Immature natural killer cell (primary cell): ENCODE results near the gene MICAL1. TPM values are rescaled to one million over a fixed set of nuclear protein-coding genes. Genes with fewer than 3 reads are reported as not detected.
"Not testable (repeated sequence)": the region's sequence is repeated elsewhere in the genome, so short reads cannot be mapped to it uniquely, and the experiment has no call there.

ENCODE experiments used
- DNase-seq, 3 donors: peaks; one replicate each; pipeline ENCODE4 v3.0.0; 2022; ENCODE audit warnings: mixed read lengths in 1 of 3
- H3K27ac Mint-ChIP-seq, 6 donors: one replicate each; pipeline ENCODE4 v1.8.0; 2020; ENCODE audit warnings: mixed read lengths in 6 of 6, mild to moderate bottlenecking in 5 of 6, inconsistent platforms in 4 of 6, moderate library complexity in 3 of 6
- H3K27me3 Mint-ChIP-seq, 3 donors: one replicate each; pipeline ENCODE4 v1.8.0; 2020 to 2021; ENCODE audit warnings: low read depth in 3 of 3, mild to moderate bottlenecking in 3 of 3, mixed read lengths in 3 of 3, moderate library complexity in 3 of 3, inconsistent platforms in 1 of 3
- H3K36me3 Mint-ChIP-seq, 3 donors: one replicate each; pipeline ENCODE4 v1.8.0; 2020; ENCODE audit warnings: mixed read lengths in 3 of 3, inconsistent platforms in 2 of 3, mild to moderate bottlenecking in 2 of 3
- H3K4me1 Mint-ChIP-seq, 2 donors: one replicate each; pipeline ENCODE4 v1.8.0; 2020; ENCODE audit warnings: inconsistent platforms in 2 of 2, mild to moderate bottlenecking in 2 of 2, mixed read lengths in 2 of 2, moderate library complexity in 1 of 2
- H3K4me3 Mint-ChIP-seq, 5 donors: one replicate each; pipeline ENCODE4 v1.8.0; 2020; ENCODE audit warnings: mild to moderate bottlenecking in 5 of 5, mixed read lengths in 5 of 5, inconsistent platforms in 3 of 5, moderate library complexity in 3 of 5
- H3K9me3 Mint-ChIP-seq, 6 donors: one replicate each; pipeline ENCODE4 v1.8.0; 2020; ENCODE audit warnings: mild to moderate bottlenecking in 6 of 6, mixed read lengths in 6 of 6, inconsistent platforms in 4 of 6, moderate library complexity in 3 of 6
- polyA plus RNA-seq, 3 donors: library from polyadenylated mRNA; unstranded; fragments of 300-500 nt; fragmentation: Illumina TruSeq; gene quantifications; one replicate each; pipeline ENCODE4 v1.2.3, GENCODE V29; 2021

The MICAL1 gene
- polyA plus RNA-seq, 3 donors from 2014 or later: 7.5 to 13.4 (median 9.5) TPM

DNA sequence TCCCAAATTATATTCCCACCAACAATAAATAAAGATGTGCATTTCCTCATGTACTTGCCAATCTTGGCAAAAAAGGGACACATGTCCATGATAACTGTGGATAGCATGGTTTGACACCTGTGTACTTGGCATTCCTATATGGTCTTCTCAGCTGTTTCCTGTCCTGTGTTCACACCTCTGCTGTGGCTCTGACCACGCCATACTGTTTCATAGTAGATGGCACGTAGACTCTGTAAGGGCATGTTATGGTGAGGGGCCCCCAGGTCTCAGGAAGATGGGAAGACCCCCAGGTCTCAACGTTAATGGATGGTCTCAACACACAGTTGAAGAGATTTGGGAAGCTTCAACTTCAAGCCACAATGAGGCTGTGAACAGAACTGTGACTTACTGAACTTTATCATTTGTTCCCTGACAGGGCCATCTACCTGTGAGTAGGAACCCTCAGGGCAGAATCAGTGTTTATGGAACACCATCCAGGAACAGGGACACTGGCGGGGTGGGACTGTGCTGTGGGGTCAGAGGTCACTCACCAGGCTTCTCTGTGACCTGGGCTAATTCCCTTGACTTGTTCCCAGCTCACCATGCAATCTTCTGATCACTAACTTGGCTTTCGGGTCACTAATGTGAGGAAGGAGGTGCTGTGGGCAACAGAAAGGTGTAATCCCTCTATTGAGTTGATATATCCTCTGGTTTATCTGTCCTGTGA is 15.7 kb upstream of the MICAL1 start:
- Mint-ChIP-seq H3K4me1 (peaks cover 35 to 53% of the 10 kb centered on the region in 2 donors), H3K4me3 (no peak overlapping the region), H3K36me3 (peaks cover 46 to 80% (median 52%) of the 10 kb centered on the region in 3 donors), H3K9me3 (no peaks in the 10 kb centered on the region), H3K27ac (peak overlapping the region in 4 of 6 donors; percentile 12 to 46 (median 38)), H3K27me3 (peaks cover 0 to 1% (median 1%) of the 10 kb centered on the region in 3 donors)
- no peak for DNase-seq

DNA sequence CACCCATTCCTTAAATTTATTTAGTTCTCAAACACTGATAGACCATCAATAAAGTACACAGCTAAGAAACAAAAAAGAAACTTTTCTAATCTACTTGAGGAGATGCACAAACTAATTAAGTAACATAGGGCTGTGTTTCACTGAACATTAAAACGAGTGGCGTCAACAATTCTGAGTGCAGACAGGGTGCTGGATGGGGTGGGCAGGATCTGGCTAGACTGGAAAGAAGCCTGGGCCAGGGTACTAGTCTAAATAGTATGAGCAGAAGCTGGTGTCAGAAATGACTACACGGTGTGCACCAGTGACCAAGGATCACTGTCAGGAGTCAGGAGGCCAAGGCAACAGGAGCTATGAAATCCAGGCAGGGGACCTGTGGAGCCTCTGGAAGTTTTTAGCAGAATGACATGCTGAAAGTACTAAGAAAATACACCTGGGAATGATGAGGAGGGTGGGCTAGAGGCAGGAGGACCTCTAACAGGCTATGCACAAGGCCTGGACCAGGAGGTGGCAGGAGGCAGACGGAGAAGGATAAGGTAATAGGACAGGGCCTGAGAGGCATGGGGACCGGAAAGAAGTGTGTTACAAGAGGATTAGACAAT is 14.1 kb upstream of the MICAL1 start:
- Mint-ChIP-seq H3K9me3 (no peaks in the 10 kb centered on the region), H3K4me1 (peaks cover 30 to 39% of the 10 kb centered on the region in 2 donors), H3K4me3 (no peak overlapping the region), H3K36me3 (peaks cover 44 to 81% (median 51%) of the 10 kb centered on the region in 3 donors), H3K27ac (peak overlapping the region in 1 of 6 donors; percentile 32), H3K27me3 (peaks cover 0 to 3% (median 1%) of the 10 kb centered on the region in 3 donors)
- DNase-seq: no peak

DNA sequence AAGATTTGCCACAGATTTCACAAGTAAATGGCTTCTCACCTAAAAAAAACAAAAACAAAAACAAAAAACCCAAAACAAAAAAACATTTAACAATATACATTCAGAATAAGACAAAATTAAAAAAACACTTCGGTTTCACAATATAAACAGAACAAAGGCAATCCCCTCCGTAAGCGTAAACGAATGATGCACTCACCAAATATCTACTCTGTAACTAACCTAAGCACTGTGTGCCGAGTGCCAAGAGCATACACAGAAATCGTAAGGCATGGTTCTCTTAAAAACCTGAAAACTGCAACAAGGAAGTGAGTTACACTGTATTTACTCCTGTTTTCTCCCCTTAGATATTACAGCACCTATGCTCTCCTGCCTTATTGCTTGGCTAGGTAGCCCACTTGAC is 12.1 kb upstream of the MICAL1 start:
- peaks cover 37 to 78% (median 48%) of the 10 kb centered on the region in 3 donors for H3K36me3 Mint-ChIP-seq

DNA sequence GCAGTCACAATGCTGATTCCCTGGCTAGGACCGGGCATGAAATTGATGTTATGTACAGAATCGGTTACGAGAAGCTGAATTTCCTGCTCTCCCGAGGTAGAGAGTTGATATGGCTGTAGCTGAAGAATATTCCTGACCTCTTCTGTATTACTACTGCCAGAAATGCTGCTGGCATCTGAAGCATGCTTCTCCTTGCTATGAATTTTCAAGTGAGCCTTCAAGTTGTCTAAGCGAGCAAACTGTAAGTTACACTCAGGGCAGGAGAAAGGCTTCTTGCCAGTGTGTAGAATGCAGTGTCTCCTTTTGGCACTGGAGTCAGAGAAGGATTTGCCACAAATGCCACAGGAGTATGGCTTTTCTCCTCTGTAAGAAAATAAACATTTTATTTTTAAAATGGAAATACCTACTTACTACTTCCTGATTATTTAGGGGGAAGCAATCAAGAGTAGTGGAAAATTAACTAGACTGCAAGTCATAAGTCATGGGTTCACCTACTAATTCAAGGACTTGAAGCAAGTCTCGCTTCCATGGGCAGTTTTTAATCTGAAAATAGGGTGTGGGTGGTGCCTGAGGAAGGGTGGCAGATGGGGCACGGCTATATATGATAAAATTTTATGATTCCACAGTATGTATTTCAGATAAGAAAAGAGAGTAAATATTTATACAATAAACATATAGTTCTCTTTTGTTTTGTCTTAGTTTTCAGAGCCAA is 10.8 kb upstream of the MICAL1 start:
- Mint-ChIP-seq H3K36me3 (peaks cover 33 to 74% (median 47%) of the 10 kb centered on the region in 3 donors), H3K27ac (peak overlapping the region in 1 of 6 donors; percentile 68), H3K9me3 (no peaks in the 10 kb centered on the region), H3K27me3 (peaks cover 0 to 3% (median 0%) of the 10 kb centered on the region in 3 donors), H3K4me3 (no peak overlapping the region), H3K4me1 (peaks cover 12 to 16% of the 10 kb centered on the region in 2 donors)
- DNase-seq: no peak

More for the DNA sequence above, 12.1 kb upstream of the MICAL1 start:
- DNase-seq: no peak
- Mint-ChIP-seq H3K9me3 (no peaks in the 10 kb centered on the region), H3K4me1 (peaks cover 23 to 29% of the 10 kb centered on the region in 2 donors), H3K27ac (no peak overlapping the region), H3K4me3 (no peak overlapping the region), H3K27me3 (peaks cover 0 to 3% (median 0%) of the 10 kb centered on the region in 3 donors)

DNA sequence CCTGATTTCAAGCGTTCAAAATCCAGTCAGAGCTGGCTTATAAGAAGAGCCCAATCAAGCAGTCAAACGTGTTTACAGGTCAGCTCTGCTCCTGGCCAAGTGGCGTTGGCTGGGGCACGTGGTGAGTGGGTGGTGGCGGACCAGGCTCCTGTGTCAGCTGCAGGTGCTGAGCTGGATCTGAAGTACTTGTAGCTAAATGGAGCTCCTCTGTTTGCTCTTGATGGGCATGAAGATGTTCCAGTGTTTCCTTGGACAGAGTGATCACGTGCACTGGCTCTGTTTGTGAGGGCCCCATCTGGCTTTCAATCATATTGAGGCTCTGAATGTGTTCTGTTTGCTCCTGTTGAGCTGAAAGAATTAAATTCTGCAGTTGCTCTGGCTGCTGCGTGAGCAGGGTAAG is 10.2 kb upstream of the MICAL1 start:
- DNase-seq: no peak
- Mint-ChIP-seq H3K27ac (no peak overlapping the region), H3K4me3 (no peak overlapping the region), H3K4me1 (peaks cover 6 to 10% of the 10 kb centered on the region in 2 donors), H3K9me3 (no peaks in the 10 kb centered on the region), H3K36me3 (peaks cover 29 to 73% (median 48%) of the 10 kb centered on the region in 3 donors), H3K27me3 (peaks cover 0 to 3% (median 0%) of the 10 kb centered on the region in 3 donors)

DNA sequence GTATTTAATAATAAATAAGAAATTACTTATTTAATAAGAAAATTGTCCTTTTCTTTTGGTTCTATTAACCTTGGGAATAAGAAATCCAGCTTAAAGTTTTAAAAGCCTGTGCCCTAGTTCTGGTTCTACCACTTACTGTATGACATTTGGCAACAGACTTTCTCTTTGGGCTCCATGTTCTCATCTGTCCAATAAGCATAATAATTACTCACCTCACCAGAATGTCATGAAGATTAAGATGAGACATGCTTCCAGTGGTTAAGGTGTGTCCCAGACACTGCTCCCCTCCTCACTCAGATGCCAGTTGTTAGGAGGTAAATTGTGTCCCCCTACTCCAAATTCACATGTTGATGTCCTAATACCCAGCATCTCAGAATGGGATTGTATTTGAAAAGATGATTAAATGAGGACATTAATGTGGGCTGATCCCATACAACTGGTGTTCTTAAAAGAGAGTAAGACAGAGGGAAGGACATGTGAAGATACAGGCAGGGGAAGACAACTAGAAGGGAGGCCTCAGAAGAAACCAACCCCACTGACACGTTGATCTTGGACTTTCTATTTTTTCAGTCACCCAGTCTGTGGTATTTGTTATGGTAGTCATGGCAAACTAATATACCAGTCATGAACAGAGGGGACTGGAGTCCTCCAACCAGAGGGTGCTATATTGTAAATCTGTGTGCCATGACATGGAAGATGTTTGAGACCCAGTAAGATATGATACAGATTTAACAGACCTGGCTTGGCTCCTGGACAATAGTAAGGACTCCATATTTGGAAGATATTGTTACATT is 6.4 kb upstream of the MICAL1 start:
- no peak overlapping the region for H3K4me3 Mint-ChIP-seq
- H3K27me3 Mint-ChIP-seq: peaks cover under 1 to 7% (median 3%) of the 10 kb centered on the region in 3 donors
- DNase-seq: no peak
- peaks cover 25 to 30% of the 10 kb centered on the region in 2 donors for H3K4me1 Mint-ChIP-seq
- peak overlapping the region in 2 of 6 donors; percentile 21 to 53 for H3K27ac Mint-ChIP-seq
- H3K36me3 Mint-ChIP-seq: peaks cover 20 to 44% (median 38%) of the 10 kb centered on the region in 3 donors
- H3K9me3 Mint-ChIP-seq: no peaks in the 10 kb centered on the region

DNA sequence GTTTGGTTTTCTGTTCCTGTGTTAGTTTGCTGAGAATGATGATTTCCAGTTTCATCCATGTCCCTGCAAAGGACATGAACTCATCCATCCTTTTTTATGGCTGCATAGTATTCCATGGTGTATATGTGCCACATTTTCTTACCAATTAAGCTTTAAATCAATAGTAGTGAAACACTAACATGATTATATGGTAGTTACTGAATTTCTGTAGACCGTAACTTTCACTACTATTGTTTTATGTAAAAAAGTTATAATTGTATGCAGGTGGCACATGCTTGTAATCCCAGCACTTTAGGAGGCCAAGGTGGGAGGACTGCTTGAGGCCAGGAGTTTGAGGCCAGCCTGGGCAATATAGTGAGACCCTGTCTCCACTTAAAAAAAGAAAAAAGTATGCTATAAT is 5.6 kb upstream of the MICAL1 start:
- peak overlapping the region in 2 of 6 donors; percentile 33 to 56 for H3K27ac Mint-ChIP-seq
- H3K36me3 Mint-ChIP-seq: peaks cover 20 to 40% (median 36%) of the 10 kb centered on the region in 3 donors
- H3K4me3 Mint-ChIP-seq, H3K27me3 Mint-ChIP-seq, DNase-seq, H3K9me3 Mint-ChIP-seq: not testable (repeated sequence)
- H3K4me1 Mint-ChIP-seq: peaks cover 29 to 35% of the 10 kb centered on the region in 2 donors

DNA sequence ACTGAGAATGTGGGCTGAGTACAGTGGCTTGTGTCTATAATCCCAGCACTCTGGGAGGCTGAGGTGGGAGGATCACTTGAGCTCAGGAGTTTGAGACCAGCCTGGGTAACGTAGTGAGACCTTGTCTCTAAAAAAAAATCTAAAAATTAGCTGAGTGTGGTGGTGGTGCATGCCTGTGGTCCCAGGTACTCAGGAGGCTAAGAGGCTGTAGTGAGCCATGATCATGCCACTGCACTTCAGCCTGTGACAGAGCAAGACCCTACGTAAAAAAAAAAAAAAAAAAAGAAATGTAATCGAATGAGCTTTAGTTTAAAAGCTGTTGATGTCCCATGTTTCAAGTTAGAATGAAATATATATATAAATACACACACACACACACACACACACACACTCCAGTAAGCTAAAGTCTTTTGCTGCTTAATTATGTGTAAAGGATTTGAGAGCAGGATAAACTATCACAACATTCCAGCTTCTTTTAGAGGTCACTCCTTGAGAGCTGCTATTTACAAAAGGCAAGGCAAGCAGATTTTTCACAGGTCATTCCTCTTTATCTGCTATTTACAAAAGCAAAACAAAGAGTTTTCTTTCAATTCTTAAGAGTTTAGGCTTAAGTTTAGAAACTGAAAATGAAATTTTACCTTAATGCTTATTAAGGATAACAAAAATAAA is 4.7 kb upstream of the MICAL1 start:
- DNase-seq: no peak
- peak overlapping the region in 1 of 6 donors; percentile 33 for H3K27ac Mint-ChIP-seq
- H3K4me3 Mint-ChIP-seq: no peak overlapping the region
- H3K36me3 Mint-ChIP-seq: peaks cover 11 to 31% (median 27%) of the 10 kb centered on the region in 3 donors
- no peaks in the 10 kb centered on the region for H3K9me3 Mint-ChIP-seq
- peaks cover 29 to 35% of the 10 kb centered on the region in 2 donors for H3K4me1 Mint-ChIP-seq
- peaks cover 6 to 9% (median 8%) of the 10 kb centered on the region in 3 donors for H3K27me3 Mint-ChIP-seq

DNA sequence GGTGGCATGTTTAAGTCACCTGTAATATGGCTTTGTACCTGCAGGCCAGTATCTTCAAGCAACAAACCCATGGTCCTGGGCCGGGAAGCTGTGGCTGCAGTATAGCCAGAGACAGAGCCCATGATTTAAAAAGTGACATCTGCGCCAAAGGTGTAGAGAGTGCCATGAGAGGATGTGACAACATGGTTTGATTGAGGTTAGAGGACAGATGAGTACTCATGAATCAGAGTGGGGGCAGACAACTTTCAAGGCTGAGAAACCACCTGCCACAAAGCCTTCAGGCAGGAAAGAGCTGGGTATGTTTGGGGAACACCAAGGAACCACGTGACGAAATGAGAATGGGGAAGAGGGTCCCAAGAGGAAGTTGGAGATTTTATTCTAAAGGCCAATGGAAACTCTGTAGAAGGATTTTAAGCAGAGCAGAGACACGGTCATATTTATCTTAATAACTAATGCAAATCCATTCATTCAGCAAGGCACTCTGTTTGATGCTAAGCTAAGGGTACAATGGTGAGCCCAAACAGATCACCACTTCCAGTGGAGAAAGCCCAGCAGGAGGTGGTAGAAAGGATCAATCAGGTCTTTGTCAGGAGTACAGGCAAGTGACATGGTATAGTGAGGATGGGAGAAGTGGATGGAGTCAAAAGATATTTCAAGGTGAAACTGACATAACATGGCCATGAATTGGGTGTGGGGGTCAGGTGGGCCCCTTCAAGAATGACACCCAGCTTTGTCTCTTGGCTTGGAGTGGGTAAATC is 3.4 kb upstream of the MICAL1 start:
- peak overlapping the region in 3 of 5 donors; percentile 2 to 12 (median 10) for H3K4me3 Mint-ChIP-seq
- DNase-seq: peak; percentile 67 to 75 (median 75)
- H3K27me3 Mint-ChIP-seq: peaks cover 13 to 17% (median 15%) of the 10 kb centered on the region in 3 donors
- no peaks in the 10 kb centered on the region for H3K9me3 Mint-ChIP-seq
- H3K4me1 Mint-ChIP-seq: peaks cover 37 to 44% of the 10 kb centered on the region in 2 donors
- H3K36me3 Mint-ChIP-seq: peaks cover 5 to 24% (median 19%) of the 10 kb centered on the region in 3 donors
- H3K27ac Mint-ChIP-seq: peak overlapping the region; percentile 50 to 86 (median 74)

DNA sequence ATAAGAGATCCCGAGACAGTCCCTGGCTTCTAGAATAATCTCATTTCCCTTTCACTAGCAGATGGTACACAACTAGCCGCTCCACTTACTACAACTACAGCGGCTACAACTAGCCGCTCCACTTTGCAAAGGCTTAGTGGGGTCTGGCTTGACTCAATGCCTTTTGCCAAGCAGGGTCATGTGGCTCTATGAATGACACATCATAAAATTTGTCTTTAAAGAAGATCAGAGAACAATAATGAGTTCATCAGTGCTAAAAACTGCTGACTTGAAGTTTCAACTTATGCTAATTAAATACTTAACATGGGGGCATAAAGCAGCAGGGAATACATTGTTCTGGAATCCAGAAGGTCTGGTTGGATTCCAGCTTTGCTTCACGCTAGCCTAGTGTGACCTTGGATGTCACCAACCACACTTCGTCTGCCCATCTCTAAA is 2.0 kb upstream of the MICAL1 start:
- peak overlapping the region; percentile 33 to 83 (median 76) for H3K27ac Mint-ChIP-seq
- DNase-seq: no peak
- peak overlapping the region; percentile 9 to 76 (median 46) for H3K4me3 Mint-ChIP-seq
- no peaks in the 10 kb centered on the region for H3K9me3 Mint-ChIP-seq
- H3K4me1 Mint-ChIP-seq: peaks cover 48 to 54% of the 10 kb centered on the region in 2 donors
- H3K27me3 Mint-ChIP-seq: peaks cover 13 to 24% (median 15%) of the 10 kb centered on the region in 3 donors
- H3K36me3 Mint-ChIP-seq: peaks cover 5 to 18% (median 17%) of the 10 kb centered on the region in 3 donors

DNA sequence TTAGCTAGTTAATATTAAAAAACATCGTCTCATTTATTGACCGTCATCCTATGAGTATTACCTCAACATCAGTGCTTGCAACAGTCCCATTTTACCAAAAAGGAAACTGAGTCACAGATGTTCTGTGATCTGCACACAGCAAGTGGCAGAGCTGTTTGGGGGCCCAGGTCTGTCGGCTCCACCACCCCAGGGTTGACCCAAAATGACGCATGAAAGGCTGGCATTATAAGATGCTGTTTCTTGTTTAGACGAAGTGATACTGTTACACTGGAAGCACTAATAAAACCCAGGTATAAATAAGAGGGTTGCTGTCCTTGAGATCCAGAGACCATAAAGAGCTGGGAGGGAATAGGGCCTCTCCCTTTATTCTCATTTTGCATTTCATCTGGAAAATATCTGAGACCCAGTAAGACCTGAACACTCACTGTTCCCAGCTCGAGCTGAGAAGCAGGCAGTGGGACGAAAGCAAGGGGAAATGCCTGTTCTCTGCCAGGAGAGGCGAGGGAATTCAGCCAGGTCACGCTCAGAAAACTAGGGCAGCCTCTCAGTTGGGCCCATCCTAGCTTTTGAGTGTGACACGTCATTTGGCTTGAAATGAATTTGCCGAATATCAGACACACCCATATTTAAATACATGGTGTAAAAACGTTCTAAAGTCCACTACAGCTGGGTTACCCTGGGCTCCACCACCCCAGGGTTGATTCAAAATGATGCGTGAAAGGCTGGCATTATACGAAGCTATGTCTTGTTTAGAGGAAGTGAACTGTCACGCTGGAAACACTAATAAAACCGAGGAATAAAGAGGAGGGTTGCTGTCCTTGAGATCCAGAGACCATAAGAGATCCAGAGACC is 1.4 kb upstream of the MICAL1 start:
- DNase-seq: no peak
- Mint-ChIP-seq H3K27me3 (peaks cover 13 to 24% (median 15%) of the 10 kb centered on the region in 3 donors), H3K9me3 (no peaks in the 10 kb centered on the region), H3K4me3 (peak overlapping the region; percentile 42 to 76 (median 71)), H3K4me1 (peaks cover 50 to 61% of the 10 kb centered on the region in 2 donors), H3K36me3 (peaks cover 3 to 14% (median 12%) of the 10 kb centered on the region in 3 donors), H3K27ac (peak overlapping the region; percentile 67 to 83 (median 80))
